T-helper 2 cell treated with Interferon-gamma antibody and Interleukin-4, amounts not matched to agents 5 μg/mL and 100 μg/mL, for 36 hours (primary cell): ENCODE measurements around the gene MPDZ.

Source experiments
- DNase-seq: peaks from one replicate; pipeline ENCODE4 v3.0.0; 2021; ENCODE audit warnings: low spot score
- H3K27ac Mint-ChIP-seq: one replicate; pipeline ENCODE4 v1.8.0; 2021; ENCODE audit warnings: mild to moderate bottlenecking, mixed read lengths
- H3K27me3 Mint-ChIP-seq: one replicate; pipeline ENCODE4 v1.8.0; 2021; ENCODE audit warnings: low read depth, mixed read lengths
- H3K36me3 Mint-ChIP-seq: one replicate; pipeline ENCODE4 v1.8.0; 2021; ENCODE audit warnings: low read depth, mixed read lengths
- H3K4me1 Mint-ChIP-seq: one replicate; pipeline ENCODE4 v1.8.0; 2021; ENCODE audit warnings: low read depth, mixed read lengths
- H3K4me3 Mint-ChIP-seq: one replicate; pipeline ENCODE4 v1.8.0; 2022; ENCODE audit warnings: mild to moderate bottlenecking, moderate library complexity, mixed read lengths
- H3K9me3 Mint-ChIP-seq: one replicate; pipeline ENCODE4 v1.8.0; 2021; ENCODE audit warnings: mixed read lengths

Gene MPDZ

GRCh38 chr9:13186091-13186490 is 93.4 kb downstream of the MPDZ start:
- H3K4me1 Mint-ChIP-seq, result no peaks in the 10 kb centered on the region
- peaks cover 3% of the 10 kb centered on the region for H3K9me3 Mint-ChIP-seq
- no peak overlapping the region for H3K4me3 Mint-ChIP-seq
- H3K27me3 Mint-ChIP-seq, result no peaks in the 10 kb centered on the region
- no peaks in the 10 kb centered on the region for H3K36me3 Mint-ChIP-seq
- H3K27ac Mint-ChIP-seq, result no peak overlapping the region
- no peak for DNase-seq

GRCh38 chr9:13181652-13182051 is 97.8 kb downstream of the MPDZ start:
- Mint-ChIP-seq H3K4me1 (no peaks in the 10 kb centered on the region), H3K9me3 (peaks cover 11% of the 10 kb centered on the region), H3K36me3 (no peaks in the 10 kb centered on the region), H3K27ac (no peak overlapping the region), H3K27me3 (no peaks in the 10 kb centered on the region), H3K4me3 (no peak overlapping the region)
- DNase-seq, result no peak

- Mint-ChIP-seq H3K27me3 (no peaks in the 10 kb centered on the region), H3K36me3 (no peaks in the 10 kb centered on the region), H3K9me3 (peaks cover 17% of the 10 kb centered on the region), H3K4me1 (no peaks in the 10 kb centered on the region), H3K4me3 (no peak overlapping the region), H3K27ac (no peak overlapping the region)
- no peak for DNase-seq
These were observed 100.2 kb downstream of the MPDZ start for GRCh38 chr9:13179257-13179656.

- Mint-ChIP-seq H3K4me1 (no peaks in the 10 kb centered on the region), H3K9me3 (peaks cover 27% of the 10 kb centered on the region), H3K27ac (no peak overlapping the region), H3K27me3 (no peaks in the 10 kb centered on the region), H3K36me3 (no peaks in the 10 kb centered on the region), H3K4me3 (no peak overlapping the region)
- no peak for DNase-seq
These were observed 103.8 kb downstream of the MPDZ start for GRCh38 chr9:13175732-13176131.

- Mint-ChIP-seq H3K4me3 (no peak overlapping the region), H3K27me3 (no peaks in the 10 kb centered on the region), H3K36me3 (no peaks in the 10 kb centered on the region), H3K9me3 (peaks cover 25% of the 10 kb centered on the region), H3K4me1 (no peaks in the 10 kb centered on the region), H3K27ac (no peak overlapping the region)
- DNase-seq, result no peak
These were observed 104.4 kb downstream of the MPDZ start for GRCh38 chr9:13174906-13175639.

GRCh38 chr9:13173553-13173952 is 105.9 kb downstream of the MPDZ start:
- no peaks in the 10 kb centered on the region for H3K36me3 Mint-ChIP-seq
- no peak for DNase-seq
- H3K27ac Mint-ChIP-seq, result no peak overlapping the region
- no peaks in the 10 kb centered on the region for H3K4me1 Mint-ChIP-seq
- peaks cover 23% of the 10 kb centered on the region for H3K9me3 Mint-ChIP-seq
- no peak overlapping the region for H3K4me3 Mint-ChIP-seq
- no peaks in the 10 kb centered on the region for H3K27me3 Mint-ChIP-seq

GRCh38 chr9:13171261-13171660 is 108.2 kb downstream of the MPDZ start:
- Mint-ChIP-seq H3K27me3 (no peaks in the 10 kb centered on the region), H3K27ac (no peak overlapping the region), H3K36me3 (no peaks in the 10 kb centered on the region), H3K9me3 (peaks cover 19% of the 10 kb centered on the region), H3K4me1 (no peaks in the 10 kb centered on the region), H3K4me3 (no peak overlapping the region)
- no peak for DNase-seq

- Mint-ChIP-seq H3K27ac (no peak overlapping the region), H3K27me3 (no peaks in the 10 kb centered on the region), H3K4me1 (no peaks in the 10 kb centered on the region), H3K4me3 (no peak overlapping the region), H3K36me3 (no peaks in the 10 kb centered on the region), H3K9me3 (peaks cover 6% of the 10 kb centered on the region)
- DNase-seq, result no peak
These were observed 112.5 kb downstream of the MPDZ start for GRCh38 chr9:13166996-13167395.

- Mint-ChIP-seq H3K27ac (no peak overlapping the region), H3K36me3 (no peaks in the 10 kb centered on the region), H3K4me3 (no peak overlapping the region)
These were observed 113.5 kb downstream of the MPDZ start for GRCh38 chr9:13165956-13166355.

GRCh38 chr9:13165236-13165945 is 114.1 kb downstream of the MPDZ start:
- no peak overlapping the region for H3K4me3 Mint-ChIP-seq
- peaks cover 3% of the 10 kb centered on the region for H3K9me3 Mint-ChIP-seq
- H3K27ac Mint-ChIP-seq, result no peak overlapping the region
- no peak for DNase-seq
- H3K4me1 Mint-ChIP-seq, result no peaks in the 10 kb centered on the region
- H3K27me3 Mint-ChIP-seq, result no peaks in the 10 kb centered on the region
- H3K36me3 Mint-ChIP-seq, result no peaks in the 10 kb centered on the region

More at GRCh38 chr9:13165956-13166355, 113.5 kb downstream of the MPDZ start:
- no peaks in the 10 kb centered on the region for H3K4me1 Mint-ChIP-seq
- DNase-seq, result no peak
- H3K27me3 Mint-ChIP-seq, result no peaks in the 10 kb centered on the region
- H3K9me3 Mint-ChIP-seq, result peaks cover 3% of the 10 kb centered on the region

- peaks cover 3% of the 10 kb centered on the region for H3K9me3 Mint-ChIP-seq
- H3K4me1 Mint-ChIP-seq, result no peaks in the 10 kb centered on the region
- no peak for DNase-seq
- no peaks in the 10 kb centered on the region for H3K36me3 Mint-ChIP-seq
- no peak overlapping the region for H3K4me3 Mint-ChIP-seq
- no peaks in the 10 kb centered on the region for H3K27me3 Mint-ChIP-seq
- H3K27ac Mint-ChIP-seq, result no peak overlapping the region
These were observed 115.5 kb downstream of the MPDZ start for GRCh38 chr9:13163946-13164345.

- DNase-seq, result no peak
- Mint-ChIP-seq H3K27ac (no peak overlapping the region), H3K36me3 (no peaks in the 10 kb centered on the region), H3K4me1 (no peaks in the 10 kb centered on the region), H3K9me3 (peaks cover 3% of the 10 kb centered on the region), H3K4me3 (no peak overlapping the region), H3K27me3 (no peaks in the 10 kb centered on the region)
These were observed 116.2 kb downstream of the MPDZ start for GRCh38 chr9:13163287-13163686.

GRCh38 chr9:13160051-13160450 is 119.4 kb downstream of the MPDZ start:
- Mint-ChIP-seq H3K4me3 (no peak overlapping the region), H3K27me3 (no peaks in the 10 kb centered on the region), H3K4me1 (no peaks in the 10 kb centered on the region), H3K9me3 (peaks cover 3% of the 10 kb centered on the region), H3K36me3 (no peaks in the 10 kb centered on the region), H3K27ac (no peak overlapping the region)
- no peak for DNase-seq

- H3K27me3 Mint-ChIP-seq, result no peaks in the 10 kb centered on the region
- H3K4me1 Mint-ChIP-seq, result no peaks in the 10 kb centered on the region
- no peak overlapping the region for H3K4me3 Mint-ChIP-seq
- no peak overlapping the region for H3K27ac Mint-ChIP-seq
- peaks cover 4% of the 10 kb centered on the region for H3K9me3 Mint-ChIP-seq
- no peak for DNase-seq
- no peaks in the 10 kb centered on the region for H3K36me3 Mint-ChIP-seq
These were observed 120.5 kb downstream of the MPDZ start for GRCh38 chr9:13158986-13159385.
